Raji (cell line): ENCODE data around the gene LHFPL3.

ENCODE experiments used
- POLR2A ChIP-seq: IDR thresholded peaks from 2 replicates; pipeline ENCODE4 v1.6.1; 2011; ENCODE audit warnings: low read depth, low read length, control low read depth; ENCODE audit not compliant: insufficient read depth

LHFPL3 gene

GRCh38 chr7:104851268-104851667 lies 522.9 kb downstream of the LHFPL3 start:
- TF ChIP-seq POLR2A, result no peak

DNA sequence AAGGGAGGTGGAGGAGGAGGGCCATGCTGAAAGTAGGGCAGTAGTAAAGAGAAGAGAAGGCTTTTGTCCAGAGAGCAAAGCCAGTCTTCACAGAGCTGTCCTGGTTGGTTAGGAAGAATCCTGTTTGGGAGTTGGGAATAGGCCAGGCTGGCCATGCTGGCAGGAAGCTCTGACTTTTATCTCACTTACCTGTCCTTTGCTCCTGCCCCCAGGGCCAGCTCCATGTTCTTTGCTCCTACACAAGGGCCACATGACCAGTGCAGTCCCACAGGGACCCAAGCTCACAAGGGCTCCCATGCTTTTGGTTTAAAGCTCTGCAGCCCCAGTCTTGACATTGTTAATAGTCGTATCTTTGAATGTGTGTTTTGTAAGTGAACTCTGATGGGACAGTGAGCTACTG lies 524.0 kb downstream of the LHFPL3 start:
- no peak for TF ChIP-seq POLR2A

- TF ChIP-seq POLR2A, result no peak
These were observed 527.5 kb downstream of the LHFPL3 start for GRCh38 chr7:104855861-104856260.

DNA sequence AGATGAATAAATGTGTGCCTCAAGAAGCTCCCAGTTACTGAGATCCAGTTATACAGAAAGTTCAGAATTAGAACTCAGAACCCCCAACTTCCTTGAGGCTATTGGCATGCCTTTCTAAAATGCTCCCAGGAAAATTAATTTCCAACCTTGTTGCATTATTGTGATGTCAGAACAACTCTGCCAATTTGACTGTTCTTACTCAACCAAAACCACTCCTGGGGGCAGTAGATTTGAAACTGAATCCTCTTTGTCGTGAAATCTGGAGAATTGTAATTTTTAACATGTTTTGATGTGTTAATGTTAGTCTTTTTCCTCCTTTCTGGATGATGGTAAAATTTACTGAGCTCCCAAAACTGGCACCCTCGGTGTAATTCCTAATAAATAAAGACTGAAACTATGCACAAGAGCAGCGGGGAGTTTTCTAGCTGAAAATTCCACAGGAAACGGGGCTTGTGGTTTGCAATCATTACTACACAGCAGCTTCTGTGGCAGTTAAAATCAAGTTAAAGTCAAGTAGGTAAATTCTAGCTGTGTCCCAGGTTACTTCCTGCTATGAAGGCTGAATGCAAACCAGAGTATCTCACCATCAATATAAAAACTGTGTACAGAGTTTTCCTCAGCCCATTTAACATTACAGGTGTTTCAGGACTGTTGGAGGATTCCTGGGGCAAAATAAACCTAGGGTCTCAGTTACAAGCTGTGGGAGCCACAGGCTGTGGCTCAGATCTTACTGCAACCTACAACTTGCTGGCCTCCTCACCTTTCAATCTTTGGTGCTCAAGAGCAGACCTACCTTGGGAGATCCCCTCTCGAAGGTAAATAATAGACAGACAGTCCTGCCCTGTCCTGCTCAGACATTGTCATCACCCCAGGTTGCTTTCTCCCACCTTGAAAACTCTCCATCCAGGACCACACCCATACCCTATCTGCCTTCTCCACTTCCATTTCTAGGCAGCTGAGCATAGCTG lies 529.3 kb downstream of the LHFPL3 start:
- TF ChIP-seq POLR2A, result no peak

DNA sequence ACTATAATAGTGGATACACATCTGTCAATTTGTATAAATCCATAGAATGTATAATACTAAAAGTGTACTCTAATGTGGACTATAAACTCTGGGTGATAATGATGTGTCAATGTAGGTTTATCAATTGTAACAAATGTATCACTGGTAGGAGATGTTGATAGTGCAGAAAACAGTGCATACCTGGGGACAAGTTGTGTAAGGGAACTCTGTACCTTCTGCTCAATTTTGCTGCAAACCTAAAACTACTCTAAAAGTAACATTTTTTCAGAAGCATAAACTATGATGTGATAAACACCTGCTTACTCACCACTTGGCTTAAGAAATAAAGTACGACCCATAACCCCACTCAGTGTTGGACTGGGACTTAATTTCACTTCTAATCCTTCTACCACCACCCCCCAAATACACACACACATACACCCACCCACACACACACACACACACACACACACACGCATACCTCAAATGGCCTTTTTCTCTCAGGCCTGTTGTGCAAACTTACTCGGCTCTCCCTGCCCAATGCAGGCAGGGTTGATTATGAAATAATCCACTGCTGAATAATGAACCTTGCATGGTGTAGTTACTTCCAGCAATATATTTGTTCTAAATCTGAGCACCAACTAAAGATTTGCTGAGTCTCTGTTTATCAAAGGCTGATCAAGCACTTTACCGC lies 531.5 kb downstream of the LHFPL3 start:
- no peak for TF ChIP-seq POLR2A

DNA sequence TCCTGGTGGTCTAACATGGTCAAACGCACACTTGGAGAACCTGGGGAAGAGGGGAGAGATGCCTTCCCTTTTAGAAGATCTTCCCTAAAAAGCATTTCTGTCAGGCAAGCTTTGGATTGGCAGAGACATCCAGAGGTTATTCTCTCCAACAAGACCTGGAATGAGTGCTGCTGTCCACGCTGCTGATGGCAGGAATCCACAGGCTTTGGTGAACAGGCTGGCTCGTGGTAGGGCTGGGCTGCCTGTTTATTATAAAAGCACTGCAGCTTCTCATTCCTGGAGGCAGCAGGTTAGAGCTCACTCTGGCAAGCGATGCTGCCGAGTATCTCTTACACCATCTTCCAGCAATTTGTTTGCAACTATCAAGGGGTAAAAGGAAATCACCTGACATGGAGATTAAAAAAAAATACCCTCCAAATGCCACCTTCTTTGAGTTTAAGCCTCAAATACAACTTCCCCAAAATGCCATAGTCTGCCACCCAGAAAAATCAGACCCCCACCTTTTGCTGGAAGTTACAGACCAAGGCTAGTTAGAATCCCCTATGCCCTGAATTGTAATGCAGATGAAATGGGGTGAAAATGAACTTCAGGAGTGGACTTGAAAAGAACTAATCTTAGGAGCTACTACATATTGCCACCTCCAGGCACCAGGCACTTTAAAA lies 533.5 kb downstream of the LHFPL3 start:
- no peak for TF ChIP-seq POLR2A

GRCh38 chr7:104862719-104863118 lies 534.3 kb downstream of the LHFPL3 start:
- TF ChIP-seq POLR2A, result no peak

GRCh38 chr7:104873401-104873800 lies 545.0 kb downstream of the LHFPL3 start:
- TF ChIP-seq POLR2A, result no peak

DNA sequence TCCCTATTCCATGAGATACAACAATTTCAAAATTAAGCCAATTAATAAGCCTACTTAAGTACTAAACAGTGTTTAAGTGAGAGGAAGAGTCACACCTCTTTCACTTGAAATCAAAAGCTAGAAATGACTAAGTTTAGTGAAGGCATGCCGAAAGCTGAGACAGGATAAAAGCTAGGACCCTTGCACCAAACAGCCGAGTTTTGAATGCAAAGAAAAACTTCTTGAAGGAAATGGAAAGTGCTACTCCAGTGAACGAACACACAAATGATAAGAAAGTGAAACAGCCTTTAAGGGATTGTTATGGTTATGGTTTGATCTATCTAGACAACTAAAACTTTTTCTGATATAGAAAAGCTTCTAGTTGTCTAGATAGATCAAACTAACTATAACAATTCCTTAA lies 550.2 kb downstream of the LHFPL3 start:
- no peak for TF ChIP-seq POLR2A

GRCh38 chr7:104883248-104883717 lies 554.9 kb downstream of the LHFPL3 start:
- no peak for TF ChIP-seq POLR2A

DNA sequence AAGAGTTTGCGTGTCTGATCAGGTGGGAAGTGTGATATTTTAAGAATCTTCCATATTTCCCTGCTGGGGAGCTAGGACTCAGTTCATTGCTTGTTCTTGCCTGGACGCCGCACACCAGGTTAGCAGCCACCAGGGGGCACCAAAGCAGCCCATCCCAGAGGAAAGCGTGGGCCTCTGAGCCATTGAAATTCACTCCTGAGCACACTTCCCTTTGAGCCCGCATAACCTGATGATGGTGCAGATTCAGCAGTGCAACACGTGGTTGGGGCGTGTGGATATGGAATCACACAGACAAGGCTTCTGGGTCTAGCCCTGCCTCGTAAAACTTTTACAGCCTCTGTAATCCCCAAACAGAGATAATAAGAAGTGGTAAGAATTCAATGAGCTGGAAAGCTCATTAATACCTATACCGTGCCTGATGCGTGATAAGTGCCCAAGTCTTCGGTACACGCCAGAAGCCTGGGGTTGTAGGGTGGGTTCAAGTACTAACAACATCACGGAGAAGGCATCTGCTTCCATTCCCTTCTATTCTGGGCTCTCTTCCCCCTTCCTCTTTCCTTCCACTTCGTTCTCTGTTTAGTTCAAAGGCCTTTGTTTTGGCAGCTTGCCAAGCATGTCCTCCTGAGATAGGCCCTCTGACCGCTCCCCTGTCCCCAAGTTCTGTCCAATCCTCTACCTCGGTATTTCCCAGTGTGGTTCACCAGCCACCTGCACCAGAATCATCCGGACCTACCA lies 555.5 kb downstream of the LHFPL3 start:
- no peak for TF ChIP-seq POLR2A

GRCh38 chr7:104886651-104887050 lies 558.2 kb downstream of the LHFPL3 start:
- TF ChIP-seq POLR2A, result no peak

DNA sequence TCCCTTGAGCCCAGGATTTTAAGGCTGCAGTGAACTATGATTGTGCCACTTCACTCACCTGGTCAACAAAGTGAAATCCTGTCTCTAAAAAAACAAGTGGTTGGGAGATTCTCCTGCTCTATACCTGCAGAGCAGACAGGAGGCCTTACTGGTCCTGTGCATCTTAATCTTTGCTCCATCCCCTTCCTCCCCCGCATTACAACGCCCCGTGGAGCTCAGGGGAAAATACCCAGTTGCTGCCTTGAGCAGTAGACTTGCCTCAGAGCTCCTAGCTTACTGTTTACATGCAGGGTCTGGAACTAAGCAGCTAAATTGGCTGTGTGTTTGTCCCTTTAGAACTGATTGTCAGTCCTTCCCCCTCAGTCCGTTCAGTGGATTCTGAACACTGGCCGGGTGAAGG lies 561.8 kb downstream of the LHFPL3 start:
- no peak for TF ChIP-seq POLR2A

DNA sequence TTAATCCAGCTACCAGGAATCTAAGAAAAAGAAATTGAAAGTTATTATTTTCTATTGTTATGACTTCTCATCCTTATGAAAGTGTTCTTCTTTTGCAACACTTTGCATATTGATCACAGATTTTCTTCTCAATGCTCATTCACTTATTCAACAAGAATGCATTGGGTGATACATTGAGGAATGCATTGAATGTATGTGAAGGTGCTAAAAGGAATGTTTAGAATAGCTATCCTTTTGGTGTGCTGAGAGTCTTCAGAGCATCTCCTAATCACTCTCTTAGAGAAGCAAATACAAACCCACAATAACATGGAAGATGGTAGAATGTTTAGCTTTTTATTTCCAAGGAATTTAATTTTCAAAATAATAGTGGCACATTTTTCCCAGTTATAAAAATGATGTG lies 563.5 kb downstream of the LHFPL3 start:
- no peak for TF ChIP-seq POLR2A

- TF ChIP-seq POLR2A, result no peak
These were observed 565.9 kb downstream of the LHFPL3 start for GRCh38 chr7:104894314-104894713.

- TF ChIP-seq POLR2A, result no peak
These were observed 566.5 kb downstream of the LHFPL3 start for GRCh38 chr7:104894726-104895521.
